GM19463 (cell line): ENCODE results near the gene DDX39B.
"Not testable (repeated sequence)": the region's sequence is repeated elsewhere in the genome, so short reads cannot be mapped to it uniquely, and the experiment has no call there.

ENCODE experiments used
- ATAC-seq: cut with Tn5 transposase; IDR thresholded peaks from one replicate; pipeline ENCODE4 v1.9.1; 2021; ENCODE audit warnings: mild to moderate bottlenecking, moderate library complexity; ENCODE audit not compliant: unreplicated experiment

DDX39B gene

DNA sequence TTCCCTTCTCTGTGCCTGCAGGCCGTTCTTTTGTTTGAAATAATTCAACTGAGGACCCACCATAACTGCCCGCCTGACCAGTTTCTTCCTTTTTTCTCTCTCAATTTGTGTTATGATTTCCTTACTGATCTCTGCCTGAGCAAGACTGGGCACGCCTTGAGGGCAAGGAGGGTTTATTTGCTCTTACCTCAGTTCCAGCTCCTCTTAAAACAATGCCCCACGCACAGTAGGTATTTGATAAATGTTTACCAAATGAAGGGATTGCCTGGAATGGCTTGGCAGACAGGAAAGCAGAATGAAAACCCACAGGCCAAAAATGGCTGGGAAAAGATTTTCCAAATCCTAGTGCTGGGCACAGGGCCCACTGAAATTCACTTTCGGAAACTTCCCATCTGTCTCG is 54.1 kb downstream of the DDX39B start:
- not testable (repeated sequence) for ATAC-seq

DNA sequence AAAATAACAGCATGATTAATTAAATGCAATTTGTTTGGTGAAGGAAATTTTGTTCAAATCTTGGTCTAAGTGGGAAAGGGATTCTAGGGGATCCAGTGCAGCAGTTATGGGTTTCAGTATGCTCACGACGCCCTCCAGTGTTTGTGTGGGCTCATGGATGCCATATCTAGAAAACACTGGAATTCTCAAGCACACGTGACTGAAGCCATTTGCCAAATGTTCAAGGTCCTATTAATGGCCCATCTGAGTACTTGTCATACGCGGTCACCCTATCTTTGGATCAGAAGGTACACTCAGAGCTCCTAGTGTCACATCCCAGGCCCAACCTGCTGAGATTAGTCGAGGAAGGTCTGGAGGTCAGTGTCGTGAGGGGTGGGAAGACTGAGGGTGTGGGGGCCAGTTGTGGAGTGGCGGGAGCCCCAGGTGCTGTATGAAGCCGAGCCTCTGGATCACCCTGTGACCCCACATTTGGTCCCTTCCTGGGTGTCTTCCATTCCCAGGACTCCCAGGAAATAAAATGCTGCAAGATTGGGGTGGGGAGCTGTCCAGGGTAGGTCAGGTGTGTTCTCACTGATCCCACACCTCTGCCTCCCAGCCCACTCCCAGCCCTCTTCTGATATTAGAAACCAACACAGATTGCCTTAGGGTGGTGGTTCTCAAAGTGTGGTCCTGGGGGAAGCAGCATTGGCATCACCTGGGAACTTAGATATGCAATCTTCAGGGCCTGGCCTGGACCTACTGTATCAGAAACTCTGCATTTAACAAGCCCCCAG is 55.6 kb downstream of the DDX39B start:
- not testable (repeated sequence) for ATAC-seq

DNA sequence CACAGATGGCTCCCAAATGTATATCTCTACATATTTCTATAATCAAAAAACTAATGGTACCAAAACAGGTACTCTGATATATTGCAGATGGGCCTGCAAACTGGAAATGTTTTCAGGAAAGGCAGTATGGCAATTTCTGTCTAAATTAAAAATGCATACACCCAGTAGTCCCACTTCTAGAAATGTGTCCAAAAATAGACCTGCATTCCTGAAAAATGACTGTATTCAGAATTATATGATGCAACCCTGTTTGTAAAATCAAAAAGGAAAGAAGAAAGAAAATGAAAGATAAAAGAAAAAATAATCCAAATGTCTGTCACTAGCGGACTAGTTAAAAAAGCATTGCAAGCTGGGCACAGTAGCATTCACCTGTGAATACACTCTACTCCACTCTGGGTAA is 56.7 kb downstream of the DDX39B start:
- ATAC-seq = no peak

DNA sequence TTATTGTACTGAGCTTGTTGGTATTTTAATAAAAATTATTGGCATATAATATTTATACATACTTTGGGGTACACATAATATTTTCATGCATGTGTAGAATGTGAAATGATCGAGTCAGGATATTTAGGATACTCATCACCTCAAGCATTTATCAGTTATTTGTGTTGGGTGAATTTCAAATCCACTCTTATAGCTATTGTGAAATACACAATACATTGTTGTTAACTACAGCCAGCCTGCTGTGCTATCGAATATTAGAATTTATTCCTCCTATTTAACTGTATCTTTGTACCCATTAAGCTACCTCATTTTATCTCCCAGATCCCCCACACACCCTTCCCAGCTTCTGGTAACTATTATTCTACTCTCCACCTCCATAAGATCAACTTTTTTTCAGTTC is 58.4 kb downstream of the DDX39B start:
- no peak for ATAC-seq

DNA sequence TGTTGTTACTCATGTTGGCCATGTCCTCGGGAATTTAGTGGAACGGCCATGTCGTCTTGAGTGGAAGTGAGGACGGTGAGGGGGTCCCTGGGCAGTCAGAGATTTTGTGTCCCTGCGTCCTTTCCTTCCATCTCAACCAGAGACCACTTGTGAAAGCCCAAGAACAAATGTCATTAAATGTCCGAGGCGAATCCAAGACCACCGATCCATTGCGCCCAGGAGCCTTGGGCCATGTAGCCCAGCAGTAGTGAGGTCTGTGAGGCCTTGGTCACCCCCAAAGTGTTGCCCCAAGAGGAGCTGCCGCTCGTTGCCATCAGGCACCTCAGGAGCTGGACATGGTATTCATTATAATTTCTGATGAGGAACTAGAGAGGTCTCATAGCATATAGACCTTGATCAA is 61.2 kb downstream of the DDX39B start:
- ATAC-seq = no peak
